Esophagus muscularis mucosa (tissue), 4 donors: ENCODE measurements around the gene MFSD12. TPM values are rescaled to one million over a fixed set of nuclear protein-coding genes. Genes with fewer than 3 reads are reported as not detected.

Experiments used
- DNase-seq: peaks from one replicate; pipeline ENCODE4 v3.0.0-alpha.2; 2017; ENCODE audit errors: extremely low spot score
- H3K27ac ChIP-seq, 4 donors: fragments of 200-600 bp; sonication (generic); replicated peaks in 1 of 4; 1 replicate in 3 of 4; 2 replicates in 1 of 4; pipeline ENCODE4 v1.5.1; 2016 to 2019; ENCODE audit warnings: mild to moderate bottlenecking in 1 of 4
- H3K27me3 ChIP-seq, 4 donors: fragments of 200-600 bp; sonication (generic); one replicate each; pipeline versions ENCODE4 v1.5.1 to v1.6.0; 2016 to 2019
- H3K36me3 ChIP-seq, 4 donors: fragments of 200-600 bp; sonication (generic); one replicate each; pipeline ENCODE4 v1.5.1; 2016 to 2019
- H3K4me1 ChIP-seq, 4 donors: fragments of 200-600 bp; sonication (generic); one replicate each; pipeline ENCODE4 v1.5.1; 2016 to 2019
- H3K4me3 ChIP-seq, 4 donors: fragments of 200-600 bp; sonication (generic); 1 replicate in 2 of 4; 2 replicates in 2 of 4; pipeline ENCODE4 v1.5.1; 2016 to 2019; ENCODE audit warnings: mild to moderate bottlenecking in 4 of 4, moderate library complexity in 1 of 4
- H3K9me3 ChIP-seq, 4 donors: fragments of 200-600 bp; sonication (generic); 1 replicate in 3 of 4; 2 replicates in 1 of 4; pipeline ENCODE4 v1.5.1; 2016 to 2019
- EP300 ChIP-seq: sonication (generic); formaldehyde crosslinking; IDR thresholded peaks from one replicate; pipeline ENCODE4 v1.6.1; 2017; ENCODE audit warnings: antibody characterized with exemption
- POLR2A ChIP-seq: fragments of 450-650 bp; IDR thresholded peaks from one replicate; pipeline ENCODE4 v1.6.1; 2017; ENCODE audit warnings: antibody characterized with exemption, moderate library complexity, mild to moderate bottlenecking, low read depth
- POLR2AphosphoS5 ChIP-seq, 2 donors: sonication (generic); formaldehyde crosslinking; IDR thresholded peaks; one replicate each; pipeline ENCODE4 v1.6.1; 2017; ENCODE audit warnings: antibody characterized with exemption in 2 of 2
- WGBS: methylation state at CpG from one replicate; pipeline ENCODE4 v1.1.5; 2018; 5-methylcytosine and 5-hydroxymethylcytosine counted together
- intact Hi-C: fragments of 100-400 bp; cut with DNase I; formaldehyde crosslinking; loops from one replicate; pipeline ENCODE4 v1.15.1; 2023
- total RNA-seq, 4 donors: library from RNA; depleted of rRNA; stranded (reverse); fragments of >200 nt; gene quantifications; one replicate each; pipeline versions ENCODE4 v1.1.0 to v1.2.1, GENCODE V29; 2016
- TF ChIP-seq, protein P1 (sequence below), 3 experiments: fragments of 200-600 bp in 2 of 3; fragments of 450-650 bp in 1 of 3; sonication (generic) in 2 of 3; IDR thresholded peaks; one replicate each; pipeline ENCODE4 v1.5.1; 2017 to 2019; ENCODE audit warnings: antibody characterized with exemption in 3 of 3, mild to moderate bottlenecking in 2 of 3, moderate library complexity in 1 of 3

The MFSD12 gene
- total RNA-seq, 4 donors from 2014 or later, result 28.2 to 87.0 (median 62.4) TPM

DNA sequence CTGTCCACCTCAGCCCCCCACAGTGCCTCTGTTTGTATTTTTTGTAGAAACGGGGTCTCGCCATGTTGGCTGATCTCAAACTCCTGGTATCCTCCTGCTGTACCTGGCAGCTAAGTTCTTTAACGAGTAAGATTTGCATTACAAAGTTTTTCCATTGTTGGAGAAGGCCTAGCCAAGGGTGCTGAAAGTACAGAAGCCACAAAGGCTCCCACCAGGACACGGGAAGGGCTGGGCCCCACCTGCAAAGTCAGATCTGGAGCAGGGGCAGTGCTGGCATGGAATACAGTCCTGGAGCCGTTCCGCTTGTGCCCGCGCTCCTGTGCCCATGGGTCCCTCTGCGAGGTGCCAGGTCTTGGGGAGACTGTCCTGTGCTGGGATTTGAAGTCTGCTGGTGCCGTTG lies 39.1 kb downstream of the MFSD12 start:
- DNase-seq, result no peak
- peaks cover 2 to 58% (median 46%) of the 10 kb centered on the region in 4 donors for H3K4me1 ChIP-seq
- H3K27me3 ChIP-seq, result no peaks in the 10 kb centered on the region
- H3K36me3 ChIP-seq, result peaks cover 7 to 38% (median 23%) of the 10 kb centered on the region in 4 donors
- no peaks in the 10 kb centered on the region for H3K9me3 ChIP-seq
- H3K27ac ChIP-seq, result no peak overlapping the region
- intact Hi-C loops, result no loop called here
- 86% methylated on average over 10 of the region's 10 CpGs for WGBS
- no peak overlapping the region for H3K4me3 ChIP-seq
- TF ChIP-seq POLR2AphosphoS5 (IDR thresholded peaks at IDR 0.05) (no peak), POLR2A (no peak), EP300 (no peak)
- TF ChIP-seq, protein P1, sequence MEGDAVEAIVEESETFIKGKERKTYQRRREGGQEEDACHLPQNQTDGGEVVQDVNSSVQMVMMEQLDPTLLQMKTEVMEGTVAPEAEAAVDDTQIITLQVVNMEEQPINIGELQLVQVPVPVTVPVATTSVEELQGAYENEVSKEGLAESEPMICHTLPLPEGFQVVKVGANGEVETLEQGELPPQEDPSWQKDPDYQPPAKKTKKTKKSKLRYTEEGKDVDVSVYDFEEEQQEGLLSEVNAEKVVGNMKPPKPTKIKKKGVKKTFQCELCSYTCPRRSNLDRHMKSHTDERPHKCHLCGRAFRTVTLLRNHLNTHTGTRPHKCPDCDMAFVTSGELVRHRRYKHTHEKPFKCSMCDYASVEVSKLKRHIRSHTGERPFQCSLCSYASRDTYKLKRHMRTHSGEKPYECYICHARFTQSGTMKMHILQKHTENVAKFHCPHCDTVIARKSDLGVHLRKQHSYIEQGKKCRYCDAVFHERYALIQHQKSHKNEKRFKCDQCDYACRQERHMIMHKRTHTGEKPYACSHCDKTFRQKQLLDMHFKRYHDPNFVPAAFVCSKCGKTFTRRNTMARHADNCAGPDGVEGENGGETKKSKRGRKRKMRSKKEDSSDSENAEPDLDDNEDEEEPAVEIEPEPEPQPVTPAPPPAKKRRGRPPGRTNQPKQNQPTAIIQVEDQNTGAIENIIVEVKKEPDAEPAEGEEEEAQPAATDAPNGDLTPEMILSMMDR (IDR thresholded peaks at IDR 0.05), result no peak

DNA sequence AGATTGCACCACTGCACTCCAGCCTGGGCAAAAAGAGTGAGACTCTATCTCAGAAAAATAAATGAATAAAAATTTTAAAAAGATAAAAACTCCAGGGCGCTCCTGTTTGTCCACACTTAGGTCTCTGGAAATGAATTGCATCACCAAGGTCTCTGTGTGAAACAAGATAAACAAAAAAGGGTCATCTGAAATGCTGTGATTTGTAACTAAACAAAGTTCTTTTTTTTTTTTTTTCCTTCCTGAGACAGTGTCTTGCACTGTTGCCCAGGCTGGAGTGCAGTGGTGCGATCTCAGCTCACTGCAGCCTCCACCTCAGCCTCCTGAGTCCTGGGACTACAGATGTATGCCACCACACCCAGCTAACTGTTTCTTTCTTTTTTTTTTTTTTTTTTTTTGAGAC lies 39.7 kb downstream of the MFSD12 start:
- TF ChIP-seq EP300 (no peak), POLR2A (no peak), POLR2AphosphoS5 (IDR thresholded peaks at IDR 0.05) (no peak)
- TF ChIP-seq, protein P1 (IDR thresholded peaks at IDR 0.05), result no peak
- H3K27me3 ChIP-seq, result no peaks in the 10 kb centered on the region
- no peak overlapping the region for H3K27ac ChIP-seq
- DNase-seq, result no peak
- intact Hi-C loops, result no loop called here
- H3K4me3 ChIP-seq, result no peak overlapping the region
- peaks cover 7 to 65% (median 51%) of the 10 kb centered on the region in 4 donors for H3K4me1 ChIP-seq
- whole genome bisulfite sequencing, result 94% methylated on average over 2 of the region's 2 CpGs
- peaks cover 4 to 32% (median 17%) of the 10 kb centered on the region in 4 donors for H3K36me3 ChIP-seq
- no peaks in the 10 kb centered on the region for H3K9me3 ChIP-seq

DNA sequence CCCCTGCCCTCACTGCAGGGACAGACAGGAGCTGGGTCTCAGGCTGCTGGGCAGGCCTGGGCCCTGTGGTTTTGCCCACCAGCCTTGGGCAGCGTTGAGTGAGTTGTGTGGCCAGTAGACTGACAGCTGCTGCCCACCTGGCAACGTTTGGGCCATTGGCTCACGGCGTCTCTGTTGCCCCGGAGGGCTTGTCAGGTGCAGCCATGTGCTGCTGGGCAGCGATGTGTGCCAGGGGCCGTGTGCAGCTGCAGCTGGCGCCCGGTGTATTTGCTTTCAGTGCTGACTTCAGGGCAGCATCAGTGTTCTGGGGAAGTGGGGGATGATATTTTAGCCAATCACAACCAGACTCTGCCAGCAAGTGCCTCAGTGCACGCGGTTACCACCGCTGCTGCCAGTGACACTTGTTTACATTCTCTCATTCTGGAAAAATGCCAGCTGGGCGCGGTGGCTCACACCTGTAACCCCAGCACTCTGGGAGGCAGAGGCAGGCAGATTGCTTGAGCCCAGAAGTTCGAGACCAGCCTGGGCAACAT lies 40.6 kb downstream of the MFSD12 start:
- no peaks in the 10 kb centered on the region for H3K9me3 ChIP-seq
- intact Hi-C loops, result no loop called here
- WGBS, result 68% methylated on average over 7 of the region's 15 CpGs
- DNase-seq, result no peak
- no peaks in the 10 kb centered on the region for H3K27me3 ChIP-seq
- no peak for TF ChIP-seq POLR2AphosphoS5 (IDR thresholded peaks at IDR 0.05)
- no peak for TF ChIP-seq POLR2A
- TF ChIP-seq, protein P1 (IDR thresholded peaks at IDR 0.05), result no peak
- TF ChIP-seq EP300, result no peak
- no peak overlapping the region for H3K27ac ChIP-seq
- H3K4me3 ChIP-seq, result no peak overlapping the region
- peaks cover 0 to 24% (median 13%) of the 10 kb centered on the region in 4 donors for H3K36me3 ChIP-seq
- H3K4me1 ChIP-seq, result peaks cover 12 to 70% (median 56%) of the 10 kb centered on the region in 4 donors

DNA sequence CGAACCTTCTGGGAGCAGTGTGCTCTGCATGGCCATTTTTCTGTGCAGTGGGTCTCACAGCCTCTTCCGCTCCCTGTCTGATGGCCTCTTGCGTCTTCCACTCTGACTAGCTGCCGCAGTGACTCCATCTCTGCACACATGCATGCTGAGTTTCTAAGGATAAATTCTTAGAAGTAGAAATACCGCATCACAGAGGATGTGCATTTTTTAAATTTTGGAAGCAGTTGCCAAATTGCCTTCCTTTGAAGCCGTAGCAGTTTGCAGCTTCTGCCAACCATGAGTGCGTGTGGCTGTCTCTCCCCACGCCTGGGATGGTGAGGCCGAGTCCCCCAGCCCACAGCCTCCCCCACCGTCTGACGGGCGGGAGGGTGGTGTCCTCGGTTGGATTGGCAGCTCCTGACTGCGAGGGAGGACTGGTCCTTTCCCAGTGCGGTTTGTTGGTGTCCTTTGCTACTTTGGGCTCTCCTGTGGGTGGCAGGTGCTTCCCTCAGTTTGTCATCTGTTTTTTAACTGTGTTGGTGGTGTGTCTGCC lies 41.4 kb downstream of the MFSD12 start:
- Histone ChIP-seq H3K27me3 (no peaks in the 10 kb centered on the region), H3K36me3 (peaks cover 0 to 29% (median 20%) of the 10 kb centered on the region in 4 donors), H3K9me3 (no peaks in the 10 kb centered on the region), H3K4me3 (no peak overlapping the region), H3K4me1 (peaks cover 12 to 78% (median 64%) of the 10 kb centered on the region in 4 donors), H3K27ac (no peak overlapping the region)
- TF ChIP-seq EP300 (no peak), POLR2AphosphoS5 (IDR thresholded peaks at IDR 0.05) (no peak), POLR2A (no peak)
- TF ChIP-seq, protein P1 (IDR thresholded peaks at IDR 0.05), result no peak
- WGBS, result 59% methylated on average over 7 of the region's 15 CpGs
- intact Hi-C loops, result no loop called here
- DNase-seq, result no peak
